Amygdala (tissue), 56 donors: ENCODE measurements around the gene CLSTN1.

Experiments used
- DNase-seq, 56 donors: peaks; one replicate each; lab custom pipeline; 2025; lab: John Stamatoyannopoulos, UW

CLSTN1 gene

GRCh38 chr1:9823943-9824701, at the start of gene CLSTN1:
Gene CLSTN1, minus strand, starts transcription at chr1:9823965. Its CDS starts 232 bp downstream, at chr1:9823733.
- peak in 53 of 56 donors; percentile 42 to 93 (median 79) for DNase-seq

- no peak for DNase-seq
These were observed 49.6 kb upstream of the CLSTN1 start for GRCh38 chr1:9873385-9873784.

- DNase-seq = no peak
These were observed 48.8 kb upstream of the CLSTN1 start for GRCh38 chr1:9872430-9873165.

GRCh38 chr1:9871707-9872425, 48.1 kb upstream of the CLSTN1 start:
- DNase-seq = no peak

GRCh38 chr1:9871021-9871420, 47.3 kb upstream of the CLSTN1 start:
- no peak for DNase-seq

GRCh38 chr1:9870572-9870971, 46.8 kb upstream of the CLSTN1 start:
- no peak for DNase-seq

GRCh38 chr1:9869831-9870251, 46.1 kb upstream of the CLSTN1 start:
- DNase-seq = no peak

- no peak for DNase-seq
These were observed 44.5 kb upstream of the CLSTN1 start for GRCh38 chr1:9868244-9868590.

- DNase-seq = peak in 49 of 56 donors; percentile 9 to 90 (median 58)
These were observed 43.9 kb upstream of the CLSTN1 start for GRCh38 chr1:9867408-9868243.

GRCh38 chr1:9866836-9867235, 43.1 kb upstream of the CLSTN1 start:
- no peak for DNase-seq

- no peak for DNase-seq
These were observed 42.0 kb upstream of the CLSTN1 start for GRCh38 chr1:9865724-9866123.

GRCh38 chr1:9863371-9863770, 39.6 kb upstream of the CLSTN1 start:
- DNase-seq = no peak

- no peak for DNase-seq
These were observed 37.6 kb upstream of the CLSTN1 start for GRCh38 chr1:9861360-9861759.

GRCh38 chr1:9860887-9861286, 37.1 kb upstream of the CLSTN1 start:
- peak in 2 of 56 donors; percentile 29 to 41 for DNase-seq

GRCh38 chr1:9859281-9860014, 35.7 kb upstream of the CLSTN1 start:
- DNase-seq = peak in 1 of 56 donors; percentile 17

- no peak for DNase-seq
These were observed 34.7 kb upstream of the CLSTN1 start for GRCh38 chr1:9858293-9859035.

GRCh38 chr1:9855186-9855585, 31.4 kb upstream of the CLSTN1 start:
- DNase-seq = no peak

- no peak for DNase-seq
These were observed 29.5 kb upstream of the CLSTN1 start for GRCh38 chr1:9853249-9853595.
